SU-DHL-6 (cell line): ENCODE results near the gene DDX59.

ENCODE experiments used
- EZH2phosphoT487 ChIP-seq: fragments of 200-600 bp; sonication (generic), shearing (Covaris generic); conservative IDR thresholded peaks from 2 replicates; pipeline ENCODE4 v1.6.1; 2018; ENCODE audit warnings: mild to moderate bottlenecking, antibody characterized with exemption, low read length, moderate library complexity, mixed read lengths
- TF ChIP-seq, protein P1 (sequence below): fragments of 200-600 bp; sonication (generic); IDR thresholded peaks from one replicate; pipeline ENCODE4 v1.5.1; 2017; ENCODE audit warnings: antibody characterized with exemption, mild to moderate bottlenecking, low read length, moderate library complexity; ENCODE audit not compliant: insufficient read depth, poor library complexity, severe bottlenecking

DNA sequence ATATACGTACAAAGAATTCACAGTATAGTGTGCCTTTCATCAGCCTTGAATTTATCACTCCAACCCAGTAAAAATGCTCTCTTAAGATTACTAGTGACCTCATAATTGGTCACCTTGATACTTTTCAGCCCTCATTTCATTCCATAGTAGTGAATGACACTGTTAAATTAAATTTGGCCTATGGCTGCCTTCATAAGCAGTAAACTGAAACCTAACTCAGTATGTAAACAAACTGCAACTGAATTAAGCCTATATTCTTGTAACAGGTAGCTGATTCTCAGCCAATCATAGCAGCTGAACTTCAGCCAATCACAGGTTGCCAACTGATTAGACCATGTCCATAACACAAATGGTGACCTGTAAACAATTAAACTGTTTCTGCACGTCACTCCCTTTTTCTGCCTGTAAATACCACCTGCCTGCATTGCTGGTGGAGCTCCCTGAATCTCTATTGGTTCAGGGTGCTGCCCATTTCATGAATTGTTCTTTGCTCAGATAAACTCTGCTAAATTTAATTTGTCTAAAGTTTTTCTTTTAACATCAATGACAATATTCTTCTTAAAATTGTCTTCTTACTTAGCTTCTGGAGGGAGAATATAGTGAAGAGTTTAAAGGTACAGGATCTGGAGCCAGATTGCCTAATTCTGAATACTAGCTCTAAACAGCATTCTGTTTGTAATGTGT lies 44.9 kb upstream of the DDX59 start:
- TF ChIP-seq, protein P1, sequence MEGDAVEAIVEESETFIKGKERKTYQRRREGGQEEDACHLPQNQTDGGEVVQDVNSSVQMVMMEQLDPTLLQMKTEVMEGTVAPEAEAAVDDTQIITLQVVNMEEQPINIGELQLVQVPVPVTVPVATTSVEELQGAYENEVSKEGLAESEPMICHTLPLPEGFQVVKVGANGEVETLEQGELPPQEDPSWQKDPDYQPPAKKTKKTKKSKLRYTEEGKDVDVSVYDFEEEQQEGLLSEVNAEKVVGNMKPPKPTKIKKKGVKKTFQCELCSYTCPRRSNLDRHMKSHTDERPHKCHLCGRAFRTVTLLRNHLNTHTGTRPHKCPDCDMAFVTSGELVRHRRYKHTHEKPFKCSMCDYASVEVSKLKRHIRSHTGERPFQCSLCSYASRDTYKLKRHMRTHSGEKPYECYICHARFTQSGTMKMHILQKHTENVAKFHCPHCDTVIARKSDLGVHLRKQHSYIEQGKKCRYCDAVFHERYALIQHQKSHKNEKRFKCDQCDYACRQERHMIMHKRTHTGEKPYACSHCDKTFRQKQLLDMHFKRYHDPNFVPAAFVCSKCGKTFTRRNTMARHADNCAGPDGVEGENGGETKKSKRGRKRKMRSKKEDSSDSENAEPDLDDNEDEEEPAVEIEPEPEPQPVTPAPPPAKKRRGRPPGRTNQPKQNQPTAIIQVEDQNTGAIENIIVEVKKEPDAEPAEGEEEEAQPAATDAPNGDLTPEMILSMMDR, result no peak
- no peak for TF ChIP-seq EZH2phosphoT487
